ENCODE results near the gene SRRM3. TPM values are rescaled to one million over a fixed set of nuclear protein-coding genes. Genes with fewer than 3 reads are reported as not detected.
A peak's percentile ranks its signal among the peaks of the same experiment; 100 is the strongest.

The SRRM3 gene
- total RNA-seq, 2 donors from 2014 or later, result 4.1 to 5.0 TPM

DNA sequence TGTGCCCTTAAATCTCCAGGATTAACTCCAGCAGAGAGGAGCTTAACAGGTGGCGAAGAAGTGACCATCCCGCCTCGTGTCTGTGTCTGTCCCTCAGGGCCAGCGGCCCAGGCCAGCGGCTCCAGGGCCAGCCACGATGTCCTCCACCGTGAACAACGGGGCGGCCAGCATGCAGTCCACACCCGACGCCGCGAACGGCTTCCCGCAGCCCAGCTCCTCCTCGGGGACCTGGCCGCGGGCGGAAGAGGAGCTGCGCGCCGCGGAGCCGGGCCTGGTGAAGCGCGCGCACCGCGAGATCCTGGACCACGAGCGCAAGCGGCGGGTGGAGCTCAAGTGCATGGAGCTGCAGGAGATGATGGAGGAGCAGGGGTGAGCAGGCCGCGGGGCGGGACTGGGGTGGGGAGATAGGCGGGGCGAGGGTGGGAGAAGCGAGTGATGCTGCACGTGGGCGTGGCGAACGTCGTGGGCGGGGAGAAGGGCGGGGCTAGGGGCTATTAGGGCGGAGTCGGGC, 33.3 kb downstream of the SRRM3 start:
- peak overlapping the region; percentile 39 for H3K4me3 Mint-ChIP-seq
- H3K27me3 ChIP-seq (ENCODE audit: control insufficient read depth, insufficient read depth, low read length, poor library complexity, severe bottlenecking), result no peaks in the 10 kb centered on the region
- no peak overlapping the region for H3K9ac ChIP-seq (ENCODE audit: extremely low read depth, low read length, poor library complexity, severe bottlenecking)
- TF ChIP-seq, protein P1, sequence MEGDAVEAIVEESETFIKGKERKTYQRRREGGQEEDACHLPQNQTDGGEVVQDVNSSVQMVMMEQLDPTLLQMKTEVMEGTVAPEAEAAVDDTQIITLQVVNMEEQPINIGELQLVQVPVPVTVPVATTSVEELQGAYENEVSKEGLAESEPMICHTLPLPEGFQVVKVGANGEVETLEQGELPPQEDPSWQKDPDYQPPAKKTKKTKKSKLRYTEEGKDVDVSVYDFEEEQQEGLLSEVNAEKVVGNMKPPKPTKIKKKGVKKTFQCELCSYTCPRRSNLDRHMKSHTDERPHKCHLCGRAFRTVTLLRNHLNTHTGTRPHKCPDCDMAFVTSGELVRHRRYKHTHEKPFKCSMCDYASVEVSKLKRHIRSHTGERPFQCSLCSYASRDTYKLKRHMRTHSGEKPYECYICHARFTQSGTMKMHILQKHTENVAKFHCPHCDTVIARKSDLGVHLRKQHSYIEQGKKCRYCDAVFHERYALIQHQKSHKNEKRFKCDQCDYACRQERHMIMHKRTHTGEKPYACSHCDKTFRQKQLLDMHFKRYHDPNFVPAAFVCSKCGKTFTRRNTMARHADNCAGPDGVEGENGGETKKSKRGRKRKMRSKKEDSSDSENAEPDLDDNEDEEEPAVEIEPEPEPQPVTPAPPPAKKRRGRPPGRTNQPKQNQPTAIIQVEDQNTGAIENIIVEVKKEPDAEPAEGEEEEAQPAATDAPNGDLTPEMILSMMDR (conservative IDR thresholded peaks at IDR 0.05), result no peak
- H3K9me3 Mint-ChIP-seq, result no peaks in the 10 kb centered on the region
- H3K9me3 ChIP-seq (ENCODE audit: control insufficient read depth, low read length), result no peaks in the 10 kb centered on the region
- WGBS, 2 experiments (ENCODE audit: insufficient coverage in 1 of 2, insufficient read length in 1 of 2), result 10 to 11% methylated on average over 13 to 48 of the region's 48 CpGs
- no peaks in the 10 kb centered on the region for H3K4me1 ChIP-seq (ENCODE audit: control insufficient read depth, insufficient read depth, low read length)
- peaks cover 11% of the 10 kb centered on the region for H3K4me1 Mint-ChIP-seq
- H3K27ac ChIP-seq (ENCODE audit: low read depth, low read length), result peak overlapping the region; percentile 32
- H3K36me3 Mint-ChIP-seq (ENCODE audit: low read depth), result no peaks in the 10 kb centered on the region
- peak; percentile 99 for DNase-seq
- no peak overlapping the region for H3K27ac Mint-ChIP-seq
- no peaks in the 10 kb centered on the region for H3K36me3 ChIP-seq (ENCODE audit: control insufficient read depth, insufficient read depth, low read length)
- H3K27me3 Mint-ChIP-seq (ENCODE audit: insufficient read depth), result peaks cover 44% of the 10 kb centered on the region
- peak overlapping the region; percentile 64 for H3K4me3 ChIP-seq (ENCODE audit: low read length)

DNA sequence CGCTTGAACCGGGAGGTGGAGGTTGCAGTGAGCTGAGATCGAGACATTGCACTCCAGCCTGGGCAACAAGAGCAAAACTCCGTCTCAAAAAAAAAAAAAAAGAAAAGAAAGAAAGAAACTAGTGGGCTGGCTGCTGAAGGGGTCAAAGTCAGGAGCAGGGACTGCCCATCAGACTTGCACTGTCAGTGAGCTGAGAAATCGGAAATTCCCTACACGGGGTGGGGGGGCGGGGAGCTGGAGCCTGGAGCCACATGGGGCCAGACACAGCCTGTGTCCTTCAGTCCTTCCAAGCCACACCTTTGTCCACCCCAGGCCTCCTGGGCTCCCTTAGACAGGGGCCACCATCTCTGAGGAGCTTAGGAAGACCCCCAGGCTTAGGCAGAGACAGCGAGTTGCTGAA, 34.5 kb downstream of the SRRM3 start:
- H3K4me1 ChIP-seq (ENCODE audit: control insufficient read depth, insufficient read depth, low read length), result no peaks in the 10 kb centered on the region
- no peaks in the 10 kb centered on the region for H3K27me3 ChIP-seq (ENCODE audit: control insufficient read depth, insufficient read depth, low read length, poor library complexity, severe bottlenecking)
- Mint-ChIP-seq H3K36me3 (ENCODE audit: low read depth) (no peaks in the 10 kb centered on the region), H3K4me3 (no peak overlapping the region), H3K9me3 (no peaks in the 10 kb centered on the region), H3K27ac (no peak overlapping the region), H3K27me3 (ENCODE audit: insufficient read depth) (peaks cover 36% of the 10 kb centered on the region), H3K4me1 (peaks cover 9% of the 10 kb centered on the region)
- DNase-seq, result no peak
- no peaks in the 10 kb centered on the region for H3K36me3 ChIP-seq (ENCODE audit: control insufficient read depth, insufficient read depth, low read length)
- WGBS, 2 experiments (ENCODE audit: insufficient coverage in 1 of 2, insufficient read length in 1 of 2), result 87 to 90% methylated on average over 6 to 8 of the region's 8 CpGs
- TF ChIP-seq, protein P1 (conservative IDR thresholded peaks at IDR 0.05), result no peak
- H3K4me3 ChIP-seq (ENCODE audit: low read length), result no peak overlapping the region
- no peaks in the 10 kb centered on the region for H3K9me3 ChIP-seq (ENCODE audit: control insufficient read depth, low read length)
- H3K9ac ChIP-seq (ENCODE audit: extremely low read depth, low read length, poor library complexity, severe bottlenecking), result no peak overlapping the region
- no peak overlapping the region for H3K27ac ChIP-seq (ENCODE audit: low read depth, low read length)

DNA sequence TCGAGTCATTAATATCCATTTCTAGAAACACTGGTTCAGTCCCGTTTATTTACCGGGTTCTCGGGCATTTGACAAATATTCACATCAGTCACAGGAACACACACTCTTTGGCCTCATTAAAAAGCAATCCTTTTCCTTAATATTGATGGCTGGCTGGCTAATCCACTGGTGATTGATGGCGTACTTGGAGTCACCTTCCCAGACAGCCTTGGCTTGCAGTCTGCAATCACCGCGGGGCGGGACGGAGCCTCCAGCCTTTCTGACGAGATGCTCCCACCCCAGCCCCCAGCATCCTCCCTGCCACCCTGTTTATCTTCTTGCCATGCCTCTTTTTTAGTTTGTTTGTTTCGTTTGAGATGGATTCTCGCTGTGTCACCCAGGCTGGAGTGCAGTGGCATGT, 36.6 kb downstream of the SRRM3 start:
- peaks cover 18% of the 10 kb centered on the region for H3K27me3 Mint-ChIP-seq (ENCODE audit: insufficient read depth)
- H3K4me1 Mint-ChIP-seq, result peaks cover 2% of the 10 kb centered on the region
- peaks cover 7% of the 10 kb centered on the region for H3K9me3 Mint-ChIP-seq
- no peaks in the 10 kb centered on the region for H3K9me3 ChIP-seq (ENCODE audit: control insufficient read depth, low read length)
- no peaks in the 10 kb centered on the region for H3K4me1 ChIP-seq (ENCODE audit: control insufficient read depth, insufficient read depth, low read length)
- H3K4me3 ChIP-seq (ENCODE audit: low read length), result no peak overlapping the region
- DNase-seq, result peak; percentile 47
- no peak overlapping the region for H3K27ac ChIP-seq (ENCODE audit: low read depth, low read length)
- H3K36me3 ChIP-seq (ENCODE audit: control insufficient read depth, insufficient read depth, low read length), result no peaks in the 10 kb centered on the region
- 74 to 76% methylated on average over 12 of the region's 12 CpGs for WGBS, 2 experiments (ENCODE audit: insufficient coverage in 1 of 2, insufficient read length in 1 of 2)
- no peak overlapping the region for H3K27ac Mint-ChIP-seq
- no peak overlapping the region for H3K4me3 Mint-ChIP-seq
- TF ChIP-seq, protein P1 (conservative IDR thresholded peaks at IDR 0.05), result no peak
- no peak overlapping the region for H3K9ac ChIP-seq (ENCODE audit: extremely low read depth, low read length, poor library complexity, severe bottlenecking)
- H3K27me3 ChIP-seq (ENCODE audit: control insufficient read depth, insufficient read depth, low read length, poor library complexity, severe bottlenecking), result no peaks in the 10 kb centered on the region
- no peaks in the 10 kb centered on the region for H3K36me3 Mint-ChIP-seq (ENCODE audit: low read depth)

Measured in endodermal cell (in vitro differentiated cells).